Cortex of kidney (tissue), 1 donor: ENCODE measurements around the gene CDC42SE2.
"Not testable (repeated sequence)": the region's sequence is repeated elsewhere in the genome, so short reads cannot be mapped to it uniquely, and the experiment has no call there.

Experiments
- DNase-seq: peaks from one replicate; lab custom pipeline; 2025; lab: John Stamatoyannopoulos, UW

Gene CDC42SE2

GRCh38 chr5:131277875-131278740 is 14.3 kb downstream of the CDC42SE2 start:
- no peak for DNase-seq

GRCh38 chr5:131278741-131279124 is 14.9 kb downstream of the CDC42SE2 start:
- DNase-seq: not testable (repeated sequence)

- DNase-seq: no peak
Measured at GRCh38 chr5:131279204-131279603, 15.4 kb downstream of the CDC42SE2 start.

GRCh38 chr5:131280417-131280816 is 16.6 kb downstream of the CDC42SE2 start:
- DNase-seq: no peak

GRCh38 chr5:131281133-131281867 is 17.4 kb downstream of the CDC42SE2 start:
- DNase-seq: no peak

GRCh38 chr5:131281868-131282234 is 18.0 kb downstream of the CDC42SE2 start:
- no peak for DNase-seq

- no peak for DNase-seq
Measured at GRCh38 chr5:131282235-131282634, 18.4 kb downstream of the CDC42SE2 start.

GRCh38 chr5:131285703-131286399 is 22.0 kb downstream of the CDC42SE2 start:
- DNase-seq: no peak

- no peak for DNase-seq
Measured at GRCh38 chr5:131286400-131286715, 22.5 kb downstream of the CDC42SE2 start.

- no peak for DNase-seq
Measured at GRCh38 chr5:131288328-131288727, 24.5 kb downstream of the CDC42SE2 start.

GRCh38 chr5:131289738-131290137 is 25.9 kb downstream of the CDC42SE2 start:
- no peak for DNase-seq

GRCh38 chr5:131296213-131296672 is 32.4 kb downstream of the CDC42SE2 start:
- DNase-seq: no peak

- DNase-seq: no peak
Measured at GRCh38 chr5:131297886-131298285, 34.0 kb downstream of the CDC42SE2 start.

GRCh38 chr5:131299465-131299864 is 35.6 kb downstream of the CDC42SE2 start:
- DNase-seq: no peak

GRCh38 chr5:131302506-131302905 is 38.7 kb downstream of the CDC42SE2 start:
- DNase-seq: no peak

GRCh38 chr5:131303537-131303936 is 39.7 kb downstream of the CDC42SE2 start:
- DNase-seq: no peak

- DNase-seq: no peak
Measured at GRCh38 chr5:131304414-131304813, 40.6 kb downstream of the CDC42SE2 start.

GRCh38 chr5:131305138-131305689 is 41.4 kb downstream of the CDC42SE2 start:
- DNase-seq: no peak

GRCh38 chr5:131305906-131306305 is 42.1 kb downstream of the CDC42SE2 start:
- no peak for DNase-seq

- not testable (repeated sequence) for DNase-seq
Measured at GRCh38 chr5:131312235-131312772, 48.5 kb downstream of the CDC42SE2 start.

- no peak for DNase-seq
Measured at GRCh38 chr5:131316026-131316425, 52.2 kb downstream of the CDC42SE2 start.

- no peak for DNase-seq
Measured at GRCh38 chr5:131316822-131317221, 53.0 kb downstream of the CDC42SE2 start.
